Measurements from ENCODE around the gene INKA2.

- TF ChIP-seq POLR2A (IDR thresholded peaks at IDR 0.05) (no peak), CTCF (IDR thresholded peaks at IDR 0.05) (no peak)
Observed at GRCh38 chr1:111768023-111768422, 28.8 kb upstream of the INKA2 start.
